Spleen (tissue), 7 donors: Measurements from ENCODE around the gene TMEM35B.
"Not testable (repeated sequence)": the region's sequence is repeated elsewhere in the genome, so short reads cannot be mapped to it uniquely, and the experiment has no call there.

Experiments used
- CTCF ChIP-seq, 11 experiments: fragments of 200-600 bp in 7 of 11; fragments of 450-650 bp in 4 of 11; sonication (generic) in 4 of 11; IDR thresholded peaks in 8 of 11; conservative IDR thresholded peaks in 3 of 11; 1 replicate in 7 of 11; 2 replicates in 4 of 11; pipeline versions ENCODE4 v1.4.0 to v1.8.0; 2016 to 2021; ENCODE audit warnings: antibody characterized with exemption in 11 of 11, inconsistent platforms in 4 of 11, mild to moderate bottlenecking in 1 of 11
- POLR2A ChIP-seq, 3 donors: fragments of 450-650 bp; IDR thresholded peaks; one replicate each; pipeline ENCODE4 v1.5.1; 2017; ENCODE audit warnings: antibody characterized with exemption in 3 of 3, mild to moderate bottlenecking in 1 of 3
- POLR2AphosphoS5 ChIP-seq, 3 donors: sonication (generic); formaldehyde crosslinking; IDR thresholded peaks; one replicate each; pipeline ENCODE4 v1.5.1; 2017; ENCODE audit warnings: antibody characterized with exemption in 3 of 3
- donor health status: DM: no; HTN: no; CAD: no; lungs with moderate emphysema.
- donor health status: DM: no; HTN: no; CAD: no.
- donor health status: DM: no; HTN: no; CAD: no.

- not testable (repeated sequence) for TF ChIP-seq POLR2A (IDR thresholded peaks at IDR 0.05); CTCF (IDR thresholded peaks at IDR 0.05 in 8 of 11, conservative IDR thresholded peaks at IDR 0.05 in 3 of 11); POLR2AphosphoS5 (IDR thresholded peaks at IDR 0.05)
These were observed 17.5 kb downstream of the TMEM35B start for GRCh38 chr1:34967672-34968071.
